ENCODE data around the gene LACRT. TPM values are rescaled to one million over a fixed set of nuclear protein-coding genes. Genes with fewer than 3 reads are reported as not detected.

Gene LACRT
- total RNA-seq, 1 donor from 2014 or later: not detected

- Mint-ChIP-seq H3K9me3 (no peaks in the 10 kb centered on the region), H3K27ac (no peak overlapping the region)
These were observed 48.1 kb downstream of the LACRT start for GRCh38 chr12:54586620-54587019.

GRCh38 chr12:54585243-54585642 lies 49.5 kb downstream of the LACRT start:
- H3K9me3 Mint-ChIP-seq: no peaks in the 10 kb centered on the region
- H3K4me3 Mint-ChIP-seq: no peak overlapping the region
- peaks cover 5% of the 10 kb centered on the region for H3K4me1 Mint-ChIP-seq
- intact Hi-C loops (cut with micrococcal nuclease): no loop called here
- H3K27me3 Mint-ChIP-seq: peaks cover 61% of the 10 kb centered on the region
- H3K36me3 Mint-ChIP-seq (ENCODE audit: low read depth): no peaks in the 10 kb centered on the region
- no peak overlapping the region for H3K27ac Mint-ChIP-seq
- no peak for DNase-seq

More at GRCh38 chr12:54586620-54587019, 48.1 kb downstream of the LACRT start:
- Mint-ChIP-seq H3K4me3 (no peak overlapping the region), H3K27me3 (peaks cover 73% of the 10 kb centered on the region), H3K4me1 (peaks cover 5% of the 10 kb centered on the region), H3K36me3 (ENCODE audit: low read depth) (no peaks in the 10 kb centered on the region)
- DNase-seq: no peak
- intact Hi-C loops (cut with micrococcal nuclease): no loop called here

GRCh38 chr12:54584128-54584527 lies 50.6 kb downstream of the LACRT start:
- H3K4me3 Mint-ChIP-seq: no peak overlapping the region
- H3K9me3 Mint-ChIP-seq: no peaks in the 10 kb centered on the region
- intact Hi-C loops (cut with micrococcal nuclease): no loop called here
- H3K4me1 Mint-ChIP-seq: peaks cover 5% of the 10 kb centered on the region
- no peak overlapping the region for H3K27ac Mint-ChIP-seq
- H3K27me3 Mint-ChIP-seq: peaks cover 49% of the 10 kb centered on the region
- DNase-seq: no peak
- H3K36me3 Mint-ChIP-seq (ENCODE audit: low read depth): no peaks in the 10 kb centered on the region

DNA sequence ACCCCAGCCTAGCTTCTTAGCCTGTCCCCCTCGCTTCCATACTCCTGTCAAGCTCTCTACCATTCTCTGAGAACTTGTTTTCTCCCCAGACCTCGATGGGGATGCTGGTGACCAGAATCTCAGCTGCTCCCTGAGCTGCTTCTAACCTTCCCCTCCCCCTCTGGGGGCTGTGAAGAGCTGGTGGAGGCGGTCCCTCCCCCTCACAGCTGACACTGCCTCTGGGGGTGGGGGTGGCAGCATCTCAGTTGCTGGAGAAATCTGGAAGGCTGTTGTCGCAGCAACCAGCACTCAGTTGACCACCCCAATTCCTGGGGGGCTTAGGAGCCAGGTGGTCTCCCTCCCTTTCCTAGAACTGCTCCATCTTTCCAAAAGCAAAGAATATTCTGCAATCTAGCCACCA lies 51.0 kb downstream of the LACRT start:
- peaks cover 45% of the 10 kb centered on the region for H3K27me3 Mint-ChIP-seq

DNA sequence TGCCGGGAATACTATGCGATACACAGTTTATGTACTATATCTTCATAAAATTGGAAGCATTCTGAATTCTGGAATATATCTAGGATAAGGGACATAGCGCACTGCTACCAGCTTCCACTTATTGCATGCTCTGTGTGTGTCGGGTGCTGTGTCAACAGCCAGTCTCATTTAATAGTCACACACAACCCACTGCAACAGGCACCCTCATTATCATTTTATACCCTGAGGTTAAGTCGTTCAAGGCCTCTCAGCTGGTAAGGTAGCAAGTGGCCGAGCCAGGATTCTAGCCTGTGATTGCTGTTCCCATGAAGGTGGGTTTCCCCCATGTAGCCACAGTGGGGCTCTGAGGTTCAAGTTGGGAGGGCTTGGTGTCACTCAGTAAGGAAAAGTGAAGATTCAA lies 53.3 kb downstream of the LACRT start:
- H3K9me3 Mint-ChIP-seq: no peaks in the 10 kb centered on the region
- H3K4me1 Mint-ChIP-seq: peaks cover 2% of the 10 kb centered on the region
- peaks cover 12% of the 10 kb centered on the region for H3K36me3 Mint-ChIP-seq (ENCODE audit: low read depth)
- H3K27me3 Mint-ChIP-seq: peaks cover 27% of the 10 kb centered on the region
- DNase-seq: no peak
- no peak overlapping the region for H3K4me3 Mint-ChIP-seq
- intact Hi-C loops (cut with micrococcal nuclease): no loop called here
- H3K27ac Mint-ChIP-seq: no peak overlapping the region

More for the DNA sequence above, 51.0 kb downstream of the LACRT start:
- H3K27ac Mint-ChIP-seq: no peak overlapping the region
- no peak for DNase-seq
- intact Hi-C loops (cut with micrococcal nuclease): no loop called here
- peaks cover 3% of the 10 kb centered on the region for H3K4me1 Mint-ChIP-seq
- H3K4me3 Mint-ChIP-seq: no peak overlapping the region
- H3K9me3 Mint-ChIP-seq: no peaks in the 10 kb centered on the region
- peaks cover 2% of the 10 kb centered on the region for H3K36me3 Mint-ChIP-seq (ENCODE audit: low read depth)

Other genes with a start within 250 kb of the LACRT start
- gene ITGA5, start 215.6 kb downstream of the LACRT start, total RNA-seq: 43.9 and 48.0 TPM in 2 replicates
- gene GTSF1, start 161.3 kb downstream of the LACRT start, total RNA-seq: 4.8 and 5.5 TPM in 2 replicates
- gene NCKAP1L, start 137.1 kb downstream of the LACRT start, total RNA-seq: 98.0 and 99.5 TPM in 2 replicates
- 23.6 and 26.3 TPM in 2 replicates for gene PDE1B, start 85.3 kb downstream of the LACRT start, total RNA-seq
- gene PPP1R1A, start 46.2 kb downstream of the LACRT start, total RNA-seq: not detected in 2 replicates
- not detected in 2 replicates for gene DCD, start 13.5 kb upstream of the LACRT start, total RNA-seq
- gene MUCL1, start 219.6 kb upstream of the LACRT start, total RNA-seq: 0.54 and 0.84 TPM in 2 replicates